ENCODE results near the gene NEGR1. TPM values are rescaled to one million over a fixed set of nuclear protein-coding genes. Genes with fewer than 3 reads are reported as not detected.
A peak's percentile ranks its signal among the peaks of the same experiment; 100 is the strongest.
"Not testable (repeated sequence)": the region's sequence is repeated elsewhere in the genome, so short reads cannot be mapped to it uniquely, and the experiment has no call there.

The NEGR1 gene
- total RNA-seq (2014; rRNA removed; shearing (Covaris generic)), result 1.1 and 1.3 TPM in 2 replicates

- peak; percentile 93 for DNase-seq (ENCODE audit: low read depth)
These were observed at the start of gene NEGR1 for GRCh38 chr1:72282271-72283021. TSS of gene NEGR1 (minus strand) at chr1:72282539.

- no peak for DNase-seq (ENCODE audit: low read depth)
These were observed 44.2 kb upstream of the NEGR1 start for GRCh38 chr1:72326494-72326893.

- DNase-seq (ENCODE audit: low read depth), result no peak
These were observed 42.1 kb upstream of the NEGR1 start for GRCh38 chr1:72324451-72324850.

- DNase-seq (ENCODE audit: low read depth), result no peak
These were observed 40.6 kb upstream of the NEGR1 start for GRCh38 chr1:72322910-72323309.

GRCh38 chr1:72296501-72296900, 14.2 kb upstream of the NEGR1 start:
- DNase-seq (ENCODE audit: low read depth), result no peak

GRCh38 chr1:72288886-72289285, 6.5 kb upstream of the NEGR1 start:
- no peak for DNase-seq (ENCODE audit: low read depth)

GRCh38 chr1:72286401-72286800, 4.1 kb upstream of the NEGR1 start:
- no peak for DNase-seq (ENCODE audit: low read depth)

GRCh38 chr1:72285074-72285425, 2.7 kb upstream of the NEGR1 start:
- no peak for DNase-seq (ENCODE audit: low read depth)

- peak; percentile 92 for DNase-seq (ENCODE audit: low read depth)
These were observed 2.2 kb upstream of the NEGR1 start for GRCh38 chr1:72284348-72285073.

GRCh38 chr1:72284084-72284347, 1.7 kb upstream of the NEGR1 start:
- peak; percentile 52 for DNase-seq (ENCODE audit: low read depth)

- peak; percentile 72 for DNase-seq (ENCODE audit: low read depth)
These were observed 1.2 kb upstream of the NEGR1 start for GRCh38 chr1:72283307-72284083.

- no peak for DNase-seq (ENCODE audit: low read depth)
These were observed 625 bp upstream of the NEGR1 start for GRCh38 chr1:72283022-72283306.

- peak; percentile 38 for DNase-seq (ENCODE audit: low read depth)
These were observed 585 bp downstream of the NEGR1 start for GRCh38 chr1:72281637-72282270.

GRCh38 chr1:72281144-72281543, 1.2 kb downstream of the NEGR1 start:
- DNase-seq (ENCODE audit: low read depth), result peak; percentile 23

GRCh38 chr1:72280711-72281110, 1.6 kb downstream of the NEGR1 start:
- DNase-seq (ENCODE audit: low read depth), result no peak

GRCh38 chr1:72280131-72280530, 2.2 kb downstream of the NEGR1 start:
- no peak for DNase-seq (ENCODE audit: low read depth)

GRCh38 chr1:72278461-72278860, 3.9 kb downstream of the NEGR1 start:
- DNase-seq (ENCODE audit: low read depth), result peak; percentile 36

- no peak for DNase-seq (ENCODE audit: low read depth)
These were observed 10.7 kb downstream of the NEGR1 start for GRCh38 chr1:72271555-72272085.

GRCh38 chr1:72262735-72263134, 19.6 kb downstream of the NEGR1 start:
- no peak for DNase-seq (ENCODE audit: low read depth)

- DNase-seq (ENCODE audit: low read depth), result no peak
These were observed 29.2 kb downstream of the NEGR1 start for GRCh38 chr1:72253132-72253531.

GRCh38 chr1:72241397-72241796, 40.9 kb downstream of the NEGR1 start:
- DNase-seq (ENCODE audit: low read depth), result peak; percentile 20

- DNase-seq (ENCODE audit: low read depth), result not testable (repeated sequence)
These were observed 46.4 kb downstream of the NEGR1 start for GRCh38 chr1:72235931-72236330.
